Glutamatergic neuron (in vitro differentiated cells): ENCODE results near the gene MGAT4C. TPM values are rescaled to one million over a fixed set of nuclear protein-coding genes. Genes with fewer than 3 reads are reported as not detected.

Experiments used
- DNase-seq: peaks from one replicate; pipeline ENCODE4 v3.0.0; 2022
- H3K27ac Mint-ChIP-seq: one replicate; pipeline ENCODE4 v1.8.0; 2020; ENCODE audit warnings: mild to moderate bottlenecking, mixed read lengths, inconsistent platforms; ENCODE audit not compliant: unreplicated experiment
- H3K27me3 Mint-ChIP-seq: one replicate; pipeline ENCODE4 v1.8.0; 2020; ENCODE audit warnings: mild to moderate bottlenecking, moderate library complexity, mixed read lengths, inconsistent platforms; ENCODE audit not compliant: unreplicated experiment
- H3K36me3 Mint-ChIP-seq: one replicate; pipeline ENCODE4 v1.8.0; 2020; ENCODE audit warnings: mild to moderate bottlenecking, mixed read lengths, inconsistent platforms; ENCODE audit not compliant: unreplicated experiment
- H3K4me1 Mint-ChIP-seq: one replicate; pipeline ENCODE4 v1.8.0; 2020; ENCODE audit warnings: mild to moderate bottlenecking, low read depth, mixed read lengths, inconsistent platforms; ENCODE audit not compliant: unreplicated experiment
- H3K4me3 Mint-ChIP-seq: one replicate; pipeline ENCODE4 v1.8.0; 2020; ENCODE audit warnings: mild to moderate bottlenecking, mixed read lengths, inconsistent platforms; ENCODE audit not compliant: unreplicated experiment
- H3K9me3 Mint-ChIP-seq: one replicate; pipeline ENCODE4 v1.8.0; 2020; ENCODE audit warnings: mild to moderate bottlenecking, moderate library complexity, mixed read lengths, inconsistent platforms; ENCODE audit not compliant: unreplicated experiment
- CTCF ChIP-seq: fragments of 200-600 bp; sonication (generic); IDR thresholded peaks from one replicate; pipeline ENCODE4 v1.5.0; 2021; ENCODE audit not compliant: partially characterized antibody, unreplicated experiment
- total RNA-seq: library from RNA; stranded (reverse); fragmentation: NEBNext Ultra II Directional; extraction: Animal tissue kit (Norgen Biotek cat#: 25700); gene quantifications from one replicate; pipeline ENCODE4 v1.2.1, GENCODE V29; 2021; ENCODE audit not compliant: unreplicated experiment

Gene MGAT4C
- total RNA-seq, 1 donor from 2014 or later, result 0.98 TPM

GRCh38 chr12:86174188-86174587 is 82.0 kb downstream of the MGAT4C start:
- Mint-ChIP-seq H3K27me3 (no peaks in the 10 kb centered on the region), H3K27ac (no peak overlapping the region), H3K4me1 (no peaks in the 10 kb centered on the region), H3K4me3 (no peak overlapping the region), H3K9me3 (no peaks in the 10 kb centered on the region), H3K36me3 (peaks cover under 1% of the 10 kb centered on the region)
- TF ChIP-seq CTCF, result no peak
- no peak for DNase-seq

- no peak for DNase-seq
- no peaks in the 10 kb centered on the region for H3K9me3 Mint-ChIP-seq
- H3K27ac Mint-ChIP-seq, result no peak overlapping the region
- no peak overlapping the region for H3K4me3 Mint-ChIP-seq
- no peak for TF ChIP-seq CTCF
- peaks cover 1% of the 10 kb centered on the region for H3K27me3 Mint-ChIP-seq
- H3K36me3 Mint-ChIP-seq, result no peaks in the 10 kb centered on the region
- no peaks in the 10 kb centered on the region for H3K4me1 Mint-ChIP-seq
These were observed 83.2 kb downstream of the MGAT4C start for GRCh38 chr12:86172913-86173443.

- Mint-ChIP-seq H3K4me3 (no peak overlapping the region), H3K4me1 (no peaks in the 10 kb centered on the region), H3K9me3 (no peaks in the 10 kb centered on the region), H3K36me3 (no peaks in the 10 kb centered on the region), H3K27me3 (peaks cover 1% of the 10 kb centered on the region), H3K27ac (no peak overlapping the region)
- no peak for DNase-seq
- TF ChIP-seq CTCF, result no peak
These were observed 86.1 kb downstream of the MGAT4C start for GRCh38 chr12:86170051-86170450.

- no peak overlapping the region for H3K4me3 Mint-ChIP-seq
These were observed 97.2 kb downstream of the MGAT4C start for GRCh38 chr12:86158956-86159355.

More at GRCh38 chr12:86158956-86159355, 97.2 kb downstream of the MGAT4C start:
- Mint-ChIP-seq H3K27me3 (no peaks in the 10 kb centered on the region), H3K9me3 (no peaks in the 10 kb centered on the region), H3K27ac (no peak overlapping the region), H3K36me3 (no peaks in the 10 kb centered on the region), H3K4me1 (no peaks in the 10 kb centered on the region)
- no peak for DNase-seq
- TF ChIP-seq CTCF, result no peak
